ENCODE results near the gene ARHGAP27.
"Not testable (repeated sequence)": the region's sequence is repeated elsewhere in the genome, so short reads cannot be mapped to it uniquely, and the experiment has no call there.

ARHGAP27 gene, protein sequence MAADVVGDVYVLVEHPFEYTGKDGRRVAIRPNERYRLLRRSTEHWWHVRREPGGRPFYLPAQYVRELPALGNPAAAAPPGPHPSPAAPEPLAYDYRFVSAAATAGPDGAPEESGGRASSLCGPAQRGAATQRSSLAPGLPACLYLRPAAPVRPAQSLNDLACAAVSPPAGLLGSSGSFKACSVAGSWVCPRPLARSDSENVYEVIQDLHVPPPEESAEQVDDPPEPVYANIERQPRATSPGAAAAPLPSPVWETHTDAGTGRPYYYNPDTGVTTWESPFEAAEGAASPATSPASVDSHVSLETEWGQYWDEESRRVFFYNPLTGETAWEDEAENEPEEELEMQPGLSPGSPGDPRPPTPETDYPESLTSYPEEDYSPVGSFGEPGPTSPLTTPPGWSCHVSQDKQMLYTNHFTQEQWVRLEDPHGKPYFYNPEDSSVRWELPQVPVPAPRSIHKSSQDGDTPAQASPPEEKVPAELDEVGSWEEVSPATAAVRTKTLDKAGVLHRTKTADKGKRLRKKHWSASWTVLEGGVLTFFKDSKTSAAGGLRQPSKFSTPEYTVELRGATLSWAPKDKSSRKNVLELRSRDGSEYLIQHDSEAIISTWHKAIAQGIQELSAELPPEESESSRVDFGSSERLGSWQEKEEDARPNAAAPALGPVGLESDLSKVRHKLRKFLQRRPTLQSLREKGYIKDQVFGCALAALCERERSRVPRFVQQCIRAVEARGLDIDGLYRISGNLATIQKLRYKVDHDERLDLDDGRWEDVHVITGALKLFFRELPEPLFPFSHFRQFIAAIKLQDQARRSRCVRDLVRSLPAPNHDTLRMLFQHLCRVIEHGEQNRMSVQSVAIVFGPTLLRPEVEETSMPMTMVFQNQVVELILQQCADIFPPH

DNA sequence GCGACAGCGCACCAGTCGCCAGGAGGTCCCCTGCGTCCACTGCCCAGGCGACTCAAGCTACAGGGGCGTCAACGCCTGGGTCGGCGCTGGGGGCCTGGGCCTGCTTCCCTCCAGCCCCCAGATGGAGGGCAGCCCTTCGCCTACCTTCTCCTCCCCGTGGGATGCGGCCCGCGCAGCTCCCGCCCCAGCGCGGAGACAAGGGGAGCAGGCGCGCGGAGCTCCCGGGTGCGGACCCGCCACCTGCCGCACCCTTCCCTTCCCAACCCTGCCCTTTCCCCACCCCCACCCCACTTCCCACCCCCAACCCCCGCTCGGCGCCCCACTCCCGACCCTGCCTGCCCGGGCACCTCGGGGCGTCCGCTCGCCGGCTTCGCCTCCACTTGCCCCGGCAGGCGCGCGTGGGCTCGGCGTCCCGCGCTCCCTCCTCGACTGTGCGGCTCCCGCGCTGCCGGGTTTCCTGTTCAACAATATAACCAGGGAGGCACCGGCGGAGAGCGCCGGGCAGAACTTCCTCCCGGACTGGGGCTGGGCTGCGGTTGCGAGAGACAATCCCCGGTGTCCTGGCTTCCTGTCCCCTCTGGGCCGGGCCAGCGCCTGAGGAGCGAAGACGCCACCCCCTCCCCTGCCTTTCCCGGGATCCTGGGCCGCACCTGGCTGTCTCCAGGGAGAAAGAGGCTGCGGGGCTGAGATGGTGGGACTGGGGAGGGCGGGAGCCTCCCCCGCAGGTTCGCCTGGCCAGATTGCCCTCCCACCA lies at the start of gene ARHGAP27:
Gene ARHGAP27 (minus strand): TSS at position 466 of the 754 bp plus-strand sequence. CDS start 2,591 bp downstream, outside the sequence.
- Histone ChIP-seq H2AFZ (ENCODE audit: low read length, unreplicated experiment) (no peak within 1 kb of the TSS), H3K4me1 (ENCODE audit: control insufficient read depth, insufficient read depth, low read length, unreplicated experiment) (no peaks in the 10 kb centered on the region), H3K27me3 (ENCODE audit: insufficient read depth, low read length) (peaks cover 35% of the 10 kb centered on the region), H3K79me2 (ENCODE audit: control insufficient read depth, insufficient read depth, low read length, unreplicated experiment) (no peaks in the 10 kb centered on the region), H3K4me3 (ENCODE audit: low read depth, low read length) (peak within 1 kb of the TSS; percentile 77), H3K36me3 (ENCODE audit: insufficient read depth, low read length) (no peaks in the 10 kb centered on the region), H3K27ac (ENCODE audit: low read depth, low read length) (no peak within 1 kb of the TSS)

DNA sequence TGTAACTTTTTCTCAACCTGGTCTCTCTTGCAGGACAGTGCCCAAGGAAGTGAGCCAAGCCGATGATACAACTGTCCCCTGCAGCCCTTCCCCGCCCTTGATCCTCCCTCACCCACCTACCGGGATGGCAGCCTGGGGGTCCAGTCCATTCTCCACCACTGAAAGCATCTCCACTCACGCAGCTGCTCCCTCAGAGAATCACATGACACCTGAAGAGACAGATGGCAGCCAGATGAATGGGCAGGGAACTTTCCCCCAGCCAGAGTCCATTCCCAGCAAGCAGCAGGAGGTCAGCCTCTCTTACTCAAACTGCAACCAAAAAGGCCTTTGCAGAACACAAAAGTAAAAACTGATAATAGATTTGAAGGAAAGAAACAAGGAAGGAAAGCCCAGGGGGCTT lies 49.6 kb upstream of the ARHGAP27 start:
- not testable (repeated sequence) for H3K27me3 ChIP-seq (ENCODE audit: insufficient read depth, low read length); H3K36me3 ChIP-seq (ENCODE audit: insufficient read depth, low read length); H3K27ac ChIP-seq (ENCODE audit: low read depth, low read length); H3K79me2 ChIP-seq (ENCODE audit: control insufficient read depth, insufficient read depth, low read length, unreplicated experiment); H2AFZ ChIP-seq (ENCODE audit: low read length, unreplicated experiment); H3K4me3 ChIP-seq (ENCODE audit: low read depth, low read length); H3K4me1 ChIP-seq (ENCODE audit: control insufficient read depth, insufficient read depth, low read length, unreplicated experiment)

DNA sequence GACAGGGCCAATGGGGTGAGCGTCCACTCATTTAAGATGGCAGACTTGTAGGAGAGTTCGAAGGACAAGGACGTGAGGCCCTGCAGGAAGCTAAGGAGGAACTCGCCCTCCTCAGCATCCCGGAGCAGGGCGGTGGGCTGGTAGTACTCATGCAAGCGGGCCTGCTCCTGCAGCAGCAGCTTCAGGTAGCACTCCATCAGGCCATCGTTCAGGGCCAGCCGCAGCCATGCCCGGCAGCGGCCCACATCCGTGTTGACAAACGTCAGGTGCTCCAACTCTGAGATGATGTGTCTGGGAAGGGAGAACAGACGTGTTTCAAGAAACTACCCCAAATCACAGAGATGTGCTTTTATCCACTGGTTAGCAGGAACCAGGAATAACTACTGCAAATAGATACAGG lies 42.8 kb upstream of the ARHGAP27 start:
- H3K27ac ChIP-seq (ENCODE audit: low read depth, low read length); H3K79me2 ChIP-seq (ENCODE audit: control insufficient read depth, insufficient read depth, low read length, unreplicated experiment); H3K27me3 ChIP-seq (ENCODE audit: insufficient read depth, low read length); H3K4me1 ChIP-seq (ENCODE audit: control insufficient read depth, insufficient read depth, low read length, unreplicated experiment); H2AFZ ChIP-seq (ENCODE audit: low read length, unreplicated experiment); H3K4me3 ChIP-seq (ENCODE audit: low read depth, low read length); H3K36me3 ChIP-seq (ENCODE audit: insufficient read depth, low read length): not testable (repeated sequence)

DNA sequence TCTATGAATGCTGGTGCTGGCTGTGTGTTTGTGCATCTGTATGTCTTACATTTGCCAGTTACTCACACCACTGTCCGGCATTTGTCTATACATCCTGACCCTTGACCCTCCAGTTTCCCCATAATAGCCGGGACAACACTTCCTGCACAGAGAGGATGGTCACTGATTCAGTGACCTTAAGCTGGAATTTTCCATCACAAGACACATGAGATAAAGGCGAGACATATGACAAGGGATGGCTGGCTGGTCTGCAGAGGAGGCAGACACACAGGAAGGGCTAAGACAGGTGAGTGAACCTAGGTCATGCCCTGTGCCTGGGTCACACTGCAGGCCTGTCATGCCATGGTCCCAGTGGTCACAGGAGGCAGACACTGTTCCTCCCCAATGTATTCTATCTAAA lies 39.6 kb upstream of the ARHGAP27 start:
- H2AFZ ChIP-seq (ENCODE audit: low read length, unreplicated experiment); H3K27me3 ChIP-seq (ENCODE audit: insufficient read depth, low read length); H3K27ac ChIP-seq (ENCODE audit: low read depth, low read length); H3K4me1 ChIP-seq (ENCODE audit: control insufficient read depth, insufficient read depth, low read length, unreplicated experiment); H3K4me3 ChIP-seq (ENCODE audit: low read depth, low read length); H3K36me3 ChIP-seq (ENCODE audit: insufficient read depth, low read length); H3K79me2 ChIP-seq (ENCODE audit: control insufficient read depth, insufficient read depth, low read length, unreplicated experiment): not testable (repeated sequence)

DNA sequence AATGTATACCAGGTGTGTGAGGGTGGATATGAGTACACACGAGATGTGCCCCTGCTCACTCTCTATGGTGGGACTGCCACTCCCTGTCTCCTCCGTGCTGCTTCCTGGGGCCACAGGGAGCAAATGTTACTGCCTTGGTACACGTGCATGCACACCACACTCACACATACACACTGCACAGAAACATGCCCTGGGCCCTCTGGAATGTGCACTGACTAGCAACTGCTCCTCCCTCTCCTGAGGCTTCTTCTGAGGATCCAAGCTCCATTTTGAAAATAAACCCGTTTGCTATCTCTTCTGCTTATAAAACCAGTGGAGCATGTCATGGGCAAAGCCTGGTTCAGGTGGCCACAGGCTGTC lies 36.5 kb upstream of the ARHGAP27 start:
- H2AFZ ChIP-seq (ENCODE audit: low read length, unreplicated experiment); H3K4me1 ChIP-seq (ENCODE audit: control insufficient read depth, insufficient read depth, low read length, unreplicated experiment); H3K4me3 ChIP-seq (ENCODE audit: low read depth, low read length); H3K36me3 ChIP-seq (ENCODE audit: insufficient read depth, low read length); H3K27ac ChIP-seq (ENCODE audit: low read depth, low read length); H3K27me3 ChIP-seq (ENCODE audit: insufficient read depth, low read length); H3K79me2 ChIP-seq (ENCODE audit: control insufficient read depth, insufficient read depth, low read length, unreplicated experiment): not testable (repeated sequence)

DNA sequence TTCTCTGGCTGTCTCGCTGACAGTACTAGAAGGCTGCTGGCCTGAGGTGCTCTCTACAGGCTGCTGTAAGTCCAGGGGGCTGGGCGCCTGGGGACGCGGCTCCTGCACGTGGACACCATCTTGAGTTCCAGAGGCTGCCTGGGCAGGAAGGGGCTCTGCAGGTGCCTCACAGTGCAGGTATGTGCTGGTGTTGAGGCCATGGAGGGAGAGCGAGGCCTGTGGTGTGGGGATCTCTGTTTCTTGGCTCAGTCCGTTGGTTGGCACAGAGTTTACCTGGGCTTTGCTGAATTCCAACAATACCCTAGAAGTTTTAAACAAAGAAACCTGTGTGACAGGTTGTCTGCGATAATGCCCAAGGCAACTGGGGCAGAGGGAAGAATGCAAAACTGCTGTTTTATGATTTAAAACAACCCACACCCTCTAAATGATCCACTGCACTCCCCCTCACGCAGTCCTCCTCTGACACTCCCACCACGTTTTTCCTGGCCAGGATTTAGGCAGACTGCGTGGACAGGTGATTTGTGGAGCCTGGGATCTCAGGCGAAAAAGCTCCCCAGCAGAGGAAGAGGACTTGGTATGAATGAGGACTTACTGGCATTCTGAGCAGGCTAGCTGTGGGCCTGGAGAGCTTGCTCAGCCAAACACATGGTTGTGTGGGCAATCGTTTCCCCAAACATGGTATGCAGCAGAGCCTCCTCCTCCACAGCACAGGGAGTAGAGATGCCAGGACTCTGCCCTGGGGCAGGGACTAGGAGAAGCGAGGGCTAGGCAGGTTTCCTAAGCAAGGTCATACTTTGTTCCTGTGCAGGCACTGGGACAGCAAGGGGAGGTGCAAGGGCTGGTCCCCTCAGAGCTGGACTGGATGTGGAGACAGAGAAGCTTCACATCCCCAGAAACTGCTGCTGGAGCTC lies 35.9 kb upstream of the ARHGAP27 start:
- not testable (repeated sequence) for H3K4me3 ChIP-seq (ENCODE audit: low read depth, low read length); H3K36me3 ChIP-seq (ENCODE audit: insufficient read depth, low read length); H3K27ac ChIP-seq (ENCODE audit: low read depth, low read length)

DNA sequence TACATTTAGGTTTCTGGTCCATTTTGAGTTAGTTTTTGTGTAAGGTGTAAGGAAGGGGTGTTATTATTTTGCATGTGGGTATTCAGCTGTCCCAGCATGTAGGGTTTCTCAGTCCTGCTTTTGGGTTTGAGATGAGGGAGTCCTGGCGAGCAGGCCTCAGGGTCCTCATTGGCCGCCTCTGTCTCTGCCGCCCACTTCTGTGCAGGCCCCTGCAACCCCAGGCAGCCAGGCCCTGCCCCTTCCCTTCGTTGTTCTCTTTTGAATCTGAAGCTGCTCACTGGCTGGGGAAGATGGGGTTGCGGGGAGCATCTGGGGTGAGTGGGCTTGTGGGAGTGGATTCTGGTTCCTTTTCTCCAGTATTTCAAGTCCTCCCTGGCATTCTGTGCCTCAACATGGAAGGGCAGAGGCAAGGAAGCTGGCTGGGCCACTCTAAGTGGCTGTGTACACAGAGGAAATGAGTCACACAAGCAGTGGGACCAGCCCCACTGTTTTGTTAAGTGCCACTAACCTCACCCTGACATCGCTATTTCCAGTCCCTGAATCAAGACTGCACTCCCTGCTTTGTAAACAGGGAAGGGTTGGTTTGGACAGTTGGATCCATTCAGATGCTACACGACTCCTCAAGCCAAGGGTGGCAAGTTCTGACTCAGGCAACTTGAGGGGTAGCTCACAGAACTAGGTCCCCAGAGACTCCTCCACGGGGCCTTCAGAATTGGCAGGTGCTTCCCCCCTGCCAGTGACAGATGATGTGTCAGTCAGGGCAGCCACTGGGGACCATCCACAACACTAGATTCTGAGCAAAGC lies 29.1 kb upstream of the ARHGAP27 start:
- not testable (repeated sequence) for H3K27me3 ChIP-seq (ENCODE audit: insufficient read depth, low read length); H3K36me3 ChIP-seq (ENCODE audit: insufficient read depth, low read length); H3K27ac ChIP-seq (ENCODE audit: low read depth, low read length); H3K4me3 ChIP-seq (ENCODE audit: low read depth, low read length); H3K4me1 ChIP-seq (ENCODE audit: control insufficient read depth, insufficient read depth, low read length, unreplicated experiment); H3K79me2 ChIP-seq (ENCODE audit: control insufficient read depth, insufficient read depth, low read length, unreplicated experiment); H2AFZ ChIP-seq (ENCODE audit: low read length, unreplicated experiment)

More for the DNA sequence above, 35.9 kb upstream of the ARHGAP27 start:
- H2AFZ ChIP-seq (ENCODE audit: low read length, unreplicated experiment); H3K4me1 ChIP-seq (ENCODE audit: control insufficient read depth, insufficient read depth, low read length, unreplicated experiment); H3K27me3 ChIP-seq (ENCODE audit: insufficient read depth, low read length); H3K79me2 ChIP-seq (ENCODE audit: control insufficient read depth, insufficient read depth, low read length, unreplicated experiment): not testable (repeated sequence)

DNA sequence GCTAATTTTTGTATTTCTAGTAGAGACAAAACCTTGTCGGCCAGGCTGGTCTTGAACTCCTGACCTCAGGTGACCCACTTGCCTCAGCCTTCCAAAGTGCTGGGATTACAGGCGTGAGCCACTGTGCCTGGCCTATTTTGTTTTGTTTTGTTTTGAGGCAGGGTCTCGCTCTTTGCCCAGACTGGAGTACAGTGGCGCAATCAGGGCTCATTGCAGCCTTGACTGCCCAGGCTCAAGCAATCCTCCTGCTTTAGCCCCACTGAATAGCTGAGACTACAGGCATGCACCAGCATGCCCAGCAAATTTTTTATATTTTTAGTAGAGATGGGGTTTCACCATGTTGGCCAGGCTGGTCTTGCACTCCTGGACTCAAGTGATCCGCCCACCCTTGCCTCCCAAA lies 27.8 kb upstream of the ARHGAP27 start:
- not testable (repeated sequence) for H3K4me1 ChIP-seq (ENCODE audit: control insufficient read depth, insufficient read depth, low read length, unreplicated experiment); H3K27me3 ChIP-seq (ENCODE audit: insufficient read depth, low read length); H3K4me3 ChIP-seq (ENCODE audit: low read depth, low read length); H3K79me2 ChIP-seq (ENCODE audit: control insufficient read depth, insufficient read depth, low read length, unreplicated experiment); H3K36me3 ChIP-seq (ENCODE audit: insufficient read depth, low read length); H3K27ac ChIP-seq (ENCODE audit: low read depth, low read length); H2AFZ ChIP-seq (ENCODE audit: low read length, unreplicated experiment)

DNA sequence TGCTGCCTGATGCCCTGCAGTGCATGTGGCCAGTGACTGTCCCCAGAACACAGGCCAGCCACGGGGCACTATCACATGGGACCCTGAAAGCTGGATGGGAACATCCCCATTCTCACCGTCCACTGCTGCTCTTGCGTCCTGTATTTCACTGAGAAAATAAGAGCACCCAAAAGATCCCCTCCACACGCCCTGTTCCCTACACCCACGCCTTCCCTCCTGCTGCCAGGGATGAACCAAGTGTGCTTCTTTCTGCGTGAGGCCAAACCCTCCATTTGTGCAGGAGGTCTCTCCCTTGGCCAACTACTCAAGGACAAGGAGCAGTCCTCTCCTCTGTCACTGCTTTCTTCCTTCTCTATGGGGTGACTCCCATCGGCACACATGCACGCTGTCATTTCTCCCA lies 21.7 kb upstream of the ARHGAP27 start:
- H3K27ac ChIP-seq (ENCODE audit: low read depth, low read length); H3K27me3 ChIP-seq (ENCODE audit: insufficient read depth, low read length); H2AFZ ChIP-seq (ENCODE audit: low read length, unreplicated experiment); H3K4me3 ChIP-seq (ENCODE audit: low read depth, low read length); H3K4me1 ChIP-seq (ENCODE audit: control insufficient read depth, insufficient read depth, low read length, unreplicated experiment); H3K36me3 ChIP-seq (ENCODE audit: insufficient read depth, low read length); H3K79me2 ChIP-seq (ENCODE audit: control insufficient read depth, insufficient read depth, low read length, unreplicated experiment): not testable (repeated sequence)

Measured in ACC112 (cell line).